K562 (cell line): Measurements from ENCODE around the gene PRICKLE4. TPM values are rescaled to one million over a fixed set of nuclear protein-coding genes. Genes with fewer than 3 reads are reported as not detected.

Experiments used
- CXXC5 ChIP-seq: fragments of 250-450 bp; sonication (Bioruptor Pico); IDR thresholded peaks from 2 replicates; pipeline ENCODE4 v1.8.0; 2022; ENCODE audit warnings: inconsistent platforms, mild to moderate bottlenecking, moderate library complexity
- ELF4 ChIP-seq: fragments of 450-650 bp; formaldehyde crosslinking; IDR thresholded peaks from 2 replicates; pipeline ENCODE4 v1.4.0; 2022; ENCODE audit warnings: missing genetic modification characterization
- EP400 ChIP-seq: fragments of 450-650 bp; IDR thresholded peaks from 2 replicates; pipeline ENCODE4 v1.6.1; 2017; ENCODE audit warnings: antibody characterized with exemption, mild to moderate bottlenecking, moderate library complexity
- FOXK1 ChIP-seq: sonication (generic); formaldehyde crosslinking; IDR thresholded peaks from 2 replicates; pipeline ENCODE4 v1.8.0; 2022; ENCODE audit warnings: missing genetic modification reagents, mild to moderate bottlenecking, borderline replicate concordance
- GTF2F1 ChIP-seq: IDR thresholded peaks from 2 replicates; pipeline ENCODE4 v1.6.1; 2011; ENCODE audit warnings: low read depth, low read length, improper control_type of control experiment
- JUND ChIP-seq, 2 experiments: IDR thresholded peaks; 2 replicates in 1 of 2; 3 replicates in 1 of 2; pipeline ENCODE4 v1.6.1; 2011; ENCODE audit warnings: borderline replicate concordance in 2 of 2, low read depth in 2 of 2, low read length in 2 of 2, improper control_type of control experiment in 1 of 2, missing biosample characterization in 1 of 2, missing genetic modification characterization in 1 of 2, missing genetic modification reagents in 1 of 2
- PHF21A ChIP-seq: fragments of 450-650 bp; IDR thresholded peaks from 2 replicates; pipeline ENCODE4 v1.6.1; 2017; ENCODE audit warnings: low read depth, borderline replicate concordance
- RNF2 ChIP-seq: sonication (generic); IDR thresholded peaks from 2 replicates; pipeline ENCODE4 v1.6.1; 2016
- WHSC1 ChIP-seq: IDR thresholded peaks from one replicate; pipeline ENCODE4 v1.6.1; 2012; ENCODE audit warnings: low read length, control low read depth, inconsistent platforms
- polyA plus RNA-seq, 8 experiments: library from polyadenylated mRNA; depleted of rRNA in 4 of 8; stranded (reverse) in 5 of 8; unstranded in 3 of 8; fragments of >200 nt; fragmentation: Nextera tagmentation in 2 of 8; fragmentation: Illumina TruSeq in 1 of 8; extraction: Ambion mirVana in 2 of 8; extraction: Trizol in 1 of 8; gene quantifications; 2 replicates each; pipeline versions ENCODE4 v1.2.1 to v1.2.3, GENCODE V29; 2011 to 2014; ENCODE audit warnings: inconsistent platforms in 1 of 8, missing spikeins in 1 of 8
- total RNA-seq, 7 experiments: library from RNA; depleted of rRNA in 6 of 7; stranded (reverse); fragments of >200 nt in 6 of 7; fragmentation: Illumina TruSeq in 2 of 7; extraction: Trizol in 2 of 7; gene quantifications; 2 replicates each; pipeline versions ENCODE4 v1.2.1 to v1.2.3, GENCODE V29; 2011 to 2021; ENCODE audit warnings: low replicate concordance in 1 of 7
- TF ChIP-seq, protein P1 (sequence below): fragments of 250-450 bp; sonication (Bioruptor Pico); IDR thresholded peaks from 2 replicates; pipeline ENCODE4 v1.9.0; 2021; ENCODE audit warnings: mild to moderate bottlenecking, inconsistent platforms
- TF ChIP-seq, protein P2 (sequence below), 2 experiments: fragments of 450-650 bp; conservative IDR thresholded peaks; 2 replicates each; pipeline ENCODE4 v1.6.1; 2017; ENCODE audit warnings: mild to moderate bottlenecking in 2 of 2, moderate library complexity in 2 of 2
- TF ChIP-seq, protein P3 (sequence below): fragments of 450-650 bp; IDR thresholded peaks from 2 replicates; pipeline ENCODE4 v1.6.1; 2016
- TF ChIP-seq, protein P4 (sequence below): fragments of 200-800 bp; sonication (Bioruptor generic); IDR thresholded peaks from 2 replicates; pipeline ENCODE4 v1.6.1; 2017; ENCODE audit warnings: missing genetic modification characterization, missing compliant biosample characterization
- TF ChIP-seq, protein P5 (sequence below): fragments of 450-650 bp; IDR thresholded peaks from 2 replicates; pipeline ENCODE4 v1.7.1; 2018; ENCODE audit warnings: mild to moderate bottlenecking, low read depth; ENCODE audit not compliant: partially characterized antibody
- TF ChIP-seq, protein P6 (sequence below), 2 experiments: fragments of 450-650 bp; IDR thresholded peaks; 2 replicates each; pipeline ENCODE4 v1.6.1; 2016

The PRICKLE4 gene
- total and polyA plus RNA-seq, 9 of the 15 experiments (the other 6 are each of a cell fraction or from before 2014, with no cell fraction given) = 0.20 to 0.32 (median 0.27) TPM; not detected in 6

DNA sequence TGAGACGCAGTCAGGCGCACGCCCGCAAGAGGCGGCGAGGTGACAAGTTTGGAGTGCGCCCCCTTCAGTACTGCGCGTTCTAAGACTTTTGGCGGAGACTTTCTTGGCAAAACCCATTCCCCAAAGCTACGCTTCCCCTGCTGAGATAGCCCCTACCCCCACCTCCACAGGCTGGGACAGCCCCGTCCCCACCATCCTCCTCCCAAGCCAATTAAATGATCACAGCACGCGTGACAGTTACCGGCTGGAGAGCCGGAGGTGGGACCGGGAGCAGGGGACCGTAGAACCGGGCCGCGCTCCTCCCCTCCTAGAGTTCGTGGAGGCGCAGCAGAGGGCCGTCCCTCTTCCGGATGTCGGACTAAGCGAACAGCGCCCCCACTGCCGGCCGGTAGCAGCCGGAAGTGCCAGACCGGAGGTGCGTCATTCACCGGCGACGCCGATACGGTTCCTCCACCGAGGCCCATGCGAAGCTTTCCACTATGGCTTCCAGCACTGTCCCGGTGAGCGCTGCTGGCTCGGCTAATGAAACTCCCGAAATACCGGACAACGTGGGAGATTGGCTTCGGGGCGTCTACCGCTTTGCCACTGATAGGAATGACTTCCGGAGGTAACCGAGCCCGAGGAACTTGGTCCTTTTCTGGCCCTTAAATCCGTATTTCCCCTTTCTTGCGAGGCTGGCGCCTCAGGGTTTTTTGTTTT lies 6.8 kb downstream of the PRICKLE4 start, which contains the start of gene TOMM6 (continued):
- TF ChIP-seq PHF21A = peak; percentile 13; the same call in 1 of the 2 replicates
- TF ChIP-seq, protein P1, sequence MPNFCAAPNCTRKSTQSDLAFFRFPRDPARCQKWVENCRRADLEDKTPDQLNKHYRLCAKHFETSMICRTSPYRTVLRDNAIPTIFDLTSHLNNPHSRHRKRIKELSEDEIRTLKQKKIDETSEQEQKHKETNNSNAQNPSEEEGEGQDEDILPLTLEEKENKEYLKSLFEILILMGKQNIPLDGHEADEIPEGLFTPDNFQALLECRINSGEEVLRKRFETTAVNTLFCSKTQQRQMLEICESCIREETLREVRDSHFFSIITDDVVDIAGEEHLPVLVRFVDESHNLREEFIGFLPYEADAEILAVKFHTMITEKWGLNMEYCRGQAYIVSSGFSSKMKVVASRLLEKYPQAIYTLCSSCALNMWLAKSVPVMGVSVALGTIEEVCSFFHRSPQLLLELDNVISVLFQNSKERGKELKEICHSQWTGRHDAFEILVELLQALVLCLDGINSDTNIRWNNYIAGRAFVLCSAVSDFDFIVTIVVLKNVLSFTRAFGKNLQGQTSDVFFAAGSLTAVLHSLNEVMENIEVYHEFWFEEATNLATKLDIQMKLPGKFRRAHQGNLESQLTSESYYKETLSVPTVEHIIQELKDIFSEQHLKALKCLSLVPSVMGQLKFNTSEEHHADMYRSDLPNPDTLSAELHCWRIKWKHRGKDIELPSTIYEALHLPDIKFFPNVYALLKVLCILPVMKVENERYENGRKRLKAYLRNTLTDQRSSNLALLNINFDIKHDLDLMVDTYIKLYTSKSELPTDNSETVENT = peak; percentile 89
- TF ChIP-seq, protein P2, sequence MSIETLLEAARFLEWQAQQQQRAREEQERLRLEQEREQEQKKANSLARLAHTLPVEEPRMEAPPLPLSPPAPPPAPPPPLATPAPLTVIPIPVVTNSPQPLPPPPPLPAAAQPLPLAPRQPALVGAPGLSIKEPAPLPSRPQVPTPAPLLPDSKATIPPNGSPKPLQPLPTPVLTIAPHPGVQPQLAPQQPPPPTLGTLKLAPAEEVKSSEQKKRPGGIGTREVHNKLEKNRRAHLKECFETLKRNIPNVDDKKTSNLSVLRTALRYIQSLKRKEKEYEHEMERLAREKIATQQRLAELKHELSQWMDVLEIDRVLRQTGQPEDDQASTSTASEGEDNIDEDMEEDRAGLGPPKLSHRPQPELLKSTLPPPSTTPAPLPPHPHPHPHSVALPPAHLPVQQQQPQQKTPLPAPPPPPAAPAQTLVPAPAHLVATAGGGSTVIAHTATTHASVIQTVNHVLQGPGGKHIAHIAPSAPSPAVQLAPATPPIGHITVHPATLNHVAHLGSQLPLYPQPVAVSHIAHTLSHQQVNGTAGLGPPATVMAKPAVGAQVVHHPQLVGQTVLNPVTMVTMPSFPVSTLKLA (conservative IDR thresholded peaks at IDR 0.05) = peak; percentile 87 to 93
- TF ChIP-seq, protein P3, sequence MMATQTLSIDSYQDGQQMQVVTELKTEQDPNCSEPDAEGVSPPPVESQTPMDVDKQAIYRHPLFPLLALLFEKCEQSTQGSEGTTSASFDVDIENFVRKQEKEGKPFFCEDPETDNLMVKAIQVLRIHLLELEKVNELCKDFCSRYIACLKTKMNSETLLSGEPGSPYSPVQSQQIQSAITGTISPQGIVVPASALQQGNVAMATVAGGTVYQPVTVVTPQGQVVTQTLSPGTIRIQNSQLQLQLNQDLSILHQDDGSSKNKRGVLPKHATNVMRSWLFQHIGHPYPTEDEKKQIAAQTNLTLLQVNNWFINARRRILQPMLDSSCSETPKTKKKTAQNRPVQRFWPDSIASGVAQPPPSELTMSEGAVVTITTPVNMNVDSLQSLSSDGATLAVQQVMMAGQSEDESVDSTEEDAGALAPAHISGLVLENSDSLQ = peak; percentile 62
- peak; percentile 43; the same call in 1 of the 2 replicates for TF ChIP-seq FOXK1 (CRISPR knock-in tag)
- peak; percentile 97 for TF ChIP-seq EP400
- TF ChIP-seq JUND (IDR thresholded peaks at IDR 0.05; ENCODE audit: borderline replicate concordance, low read depth, low read length) = peak; percentile 78
- peak; percentile 58; the same call in 1 of the 3 replicates for TF ChIP-seq JUND (tag; IDR thresholded peaks at IDR 0.05; ENCODE audit: borderline replicate concordance, low read depth, low read length)
- TF ChIP-seq RNF2 = peak; percentile 71; the same call in 1 of the 2 replicates
- peak; percentile 86 for TF ChIP-seq CXXC5 (CRISPR knock-in tag)
- TF ChIP-seq WHSC1 = no peak
- TF ChIP-seq GTF2F1 = peak; percentile 71
- TF ChIP-seq, protein P4, sequence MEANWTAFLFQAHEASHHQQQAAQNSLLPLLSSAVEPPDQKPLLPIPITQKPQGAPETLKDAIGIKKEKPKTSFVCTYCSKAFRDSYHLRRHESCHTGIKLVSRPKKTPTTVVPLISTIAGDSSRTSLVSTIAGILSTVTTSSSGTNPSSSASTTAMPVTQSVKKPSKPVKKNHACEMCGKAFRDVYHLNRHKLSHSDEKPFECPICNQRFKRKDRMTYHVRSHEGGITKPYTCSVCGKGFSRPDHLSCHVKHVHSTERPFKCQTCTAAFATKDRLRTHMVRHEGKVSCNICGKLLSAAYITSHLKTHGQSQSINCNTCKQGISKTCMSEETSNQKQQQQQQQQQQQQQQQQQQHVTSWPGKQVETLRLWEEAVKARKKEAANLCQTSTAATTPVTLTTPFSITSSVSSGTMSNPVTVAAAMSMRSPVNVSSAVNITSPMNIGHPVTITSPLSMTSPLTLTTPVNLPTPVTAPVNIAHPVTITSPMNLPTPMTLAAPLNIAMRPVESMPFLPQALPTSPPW (CRISPR knock-in tag) = peak; percentile 79
- TF ChIP-seq, protein P5, sequence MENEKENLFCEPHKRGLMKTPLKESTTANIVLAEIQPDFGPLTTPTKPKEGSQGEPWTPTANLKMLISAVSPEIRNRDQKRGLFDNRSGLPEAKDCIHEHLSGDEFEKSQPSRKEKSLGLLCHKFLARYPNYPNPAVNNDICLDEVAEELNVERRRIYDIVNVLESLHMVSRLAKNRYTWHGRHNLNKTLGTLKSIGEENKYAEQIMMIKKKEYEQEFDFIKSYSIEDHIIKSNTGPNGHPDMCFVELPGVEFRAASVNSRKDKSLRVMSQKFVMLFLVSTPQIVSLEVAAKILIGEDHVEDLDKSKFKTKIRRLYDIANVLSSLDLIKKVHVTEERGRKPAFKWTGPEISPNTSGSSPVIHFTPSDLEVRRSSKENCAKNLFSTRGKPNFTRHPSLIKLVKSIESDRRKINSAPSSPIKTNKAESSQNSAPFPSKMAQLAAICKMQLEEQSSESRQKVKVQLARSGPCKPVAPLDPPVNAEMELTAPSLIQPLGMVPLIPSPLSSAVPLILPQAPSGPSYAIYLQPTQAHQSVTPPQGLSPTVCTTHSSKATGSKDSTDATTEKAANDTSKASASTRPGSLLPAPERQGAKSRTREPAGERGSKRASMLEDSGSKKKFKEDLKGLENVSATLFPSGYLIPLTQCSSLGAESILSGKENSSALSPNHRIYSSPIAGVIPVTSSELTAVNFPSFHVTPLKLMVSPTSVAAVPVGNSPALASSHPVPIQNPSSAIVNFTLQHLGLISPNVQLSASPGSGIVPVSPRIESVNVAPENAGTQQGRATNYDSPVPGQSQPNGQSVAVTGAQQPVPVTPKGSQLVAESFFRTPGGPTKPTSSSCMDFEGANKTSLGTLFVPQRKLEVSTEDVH = peak; percentile 95
- TF ChIP-seq, protein P6, sequence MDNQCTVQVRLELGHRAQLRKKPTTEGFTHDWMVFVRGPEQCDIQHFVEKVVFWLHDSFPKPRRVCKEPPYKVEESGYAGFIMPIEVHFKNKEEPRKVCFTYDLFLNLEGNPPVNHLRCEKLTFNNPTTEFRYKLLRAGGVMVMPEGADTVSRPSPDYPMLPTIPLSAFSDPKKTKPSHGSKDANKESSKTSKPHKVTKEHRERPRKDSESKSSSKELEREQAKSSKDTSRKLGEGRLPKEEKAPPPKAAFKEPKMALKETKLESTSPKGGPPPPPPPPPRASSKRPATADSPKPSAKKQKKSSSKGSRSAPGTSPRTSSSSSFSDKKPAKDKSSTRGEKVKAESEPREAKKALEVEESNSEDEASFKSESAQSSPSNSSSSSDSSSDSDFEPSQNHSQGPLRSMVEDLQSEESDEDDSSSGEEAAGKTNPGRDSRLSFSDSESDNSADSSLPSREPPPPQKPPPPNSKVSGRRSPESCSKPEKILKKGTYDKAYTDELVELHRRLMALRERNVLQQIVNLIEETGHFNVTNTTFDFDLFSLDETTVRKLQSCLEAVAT (IDR thresholded peaks at IDR 0.05) = peak; percentile 33 to 44; a peak in 3 of 4 replicates
- peak; percentile 45 for TF ChIP-seq ELF4 (CRISPR knock-in tag)
